Activated CD8-positive, alpha-beta memory T cell treated with anti-CD3 and anti-CD28 coated beads for 36 hours (primary cell): ENCODE data around the gene LRRC8B. TPM values are rescaled to one million over a fixed set of nuclear protein-coding genes. Genes with fewer than 3 reads are reported as not detected.
"Not testable (repeated sequence)": the region's sequence is repeated elsewhere in the genome, so short reads cannot be mapped to it uniquely, and the experiment has no call there.

Experiments used
- CTCF ChIA-PET: fragments of 350-600 bp; sonication (Branson Sonifier 250); formaldehyde crosslinking; loops from one replicate; lab custom pipeline; 2021; ENCODE audit warnings: antibody characterized with exemption; lab: Charles Lee
- POLR2A ChIA-PET: fragments of 350-600 bp; sonication (Branson Sonifier 250); formaldehyde crosslinking; loops from one replicate; lab custom pipeline; 2021; ENCODE audit warnings: antibody characterized with exemption; lab: Charles Lee
- total RNA-seq, 2 experiments: library from RNA; stranded (reverse); gene quantifications; one replicate each; pipeline ENCODE4 v1.2.3, GENCODE V29; 2021

The LRRC8B gene
- total RNA-seq, 2 experiments from 2014 or later = 39.7 to 42.0 TPM

DNA sequence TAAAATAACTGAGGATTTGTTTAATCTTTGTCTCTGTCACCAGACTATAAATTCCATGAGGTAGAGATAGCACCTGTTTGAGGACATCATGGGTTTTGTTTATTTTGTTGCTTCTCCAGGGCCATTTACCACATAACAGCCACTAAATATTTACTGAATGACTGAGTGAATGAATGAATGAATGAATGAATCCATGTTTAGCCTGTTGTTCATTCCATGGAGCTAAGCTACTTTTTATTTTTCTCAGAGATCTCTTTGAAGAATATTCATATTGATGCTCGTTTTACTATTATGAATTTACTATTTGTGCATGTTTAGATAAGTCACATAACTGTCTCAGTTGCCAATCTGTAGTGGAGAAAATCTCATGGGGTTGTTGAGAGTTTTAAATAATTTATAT, 17.7 kb downstream of the LRRC8B start:
- ChIA-PET CTCF (no interaction called here), POLR2A (interaction anchor here (1.2 kb wide), 1 partner anchor 84 kb away, joined by 4 read pairs; no protein-coding TSS in a partner anchor)

DNA sequence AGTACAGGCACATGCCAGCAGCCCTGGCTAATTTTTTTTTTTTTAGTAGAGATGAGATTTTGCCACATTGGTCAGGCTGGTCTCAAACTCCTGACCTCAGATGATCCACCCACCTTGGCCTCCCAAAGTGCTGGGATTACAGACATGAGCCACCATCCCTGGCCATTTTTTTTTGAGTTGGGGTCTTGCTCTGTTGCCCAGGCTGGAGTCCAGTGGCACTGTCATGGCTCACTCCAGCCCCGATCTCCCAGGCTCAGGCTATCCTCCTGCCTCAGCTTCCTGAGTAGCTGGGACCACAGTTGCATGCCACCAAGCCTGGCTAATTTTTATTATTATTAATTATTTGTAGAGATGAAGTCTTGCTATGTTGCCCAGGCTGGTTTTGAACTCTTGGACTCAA, 19.0 kb downstream of the LRRC8B start:
- POLR2A ChIA-PET = not testable (repeated sequence)
- CTCF ChIA-PET = interaction anchor here (1.5 kb wide), 1 partner anchor 81 kb away, joined by 6 read pairs; no protein-coding TSS in a partner anchor

- ChIA-PET POLR2A (interaction anchor here (0.5 to 1.4 kb wide), 6 partner anchors 10 to 217 kb away, joined by 3 to 7 read pairs (median 4); no protein-coding TSS in a partner anchor), CTCF (interaction anchor here (1.0 to 1.7 kb wide), 2 partner anchors 9 to 21 kb away, joined by 3 read pairs; partner anchors contain the start of gene LRRC8B)
These were observed 20.8 kb downstream of the LRRC8B start for GRCh38 chr1:89545264-89546038.

DNA sequence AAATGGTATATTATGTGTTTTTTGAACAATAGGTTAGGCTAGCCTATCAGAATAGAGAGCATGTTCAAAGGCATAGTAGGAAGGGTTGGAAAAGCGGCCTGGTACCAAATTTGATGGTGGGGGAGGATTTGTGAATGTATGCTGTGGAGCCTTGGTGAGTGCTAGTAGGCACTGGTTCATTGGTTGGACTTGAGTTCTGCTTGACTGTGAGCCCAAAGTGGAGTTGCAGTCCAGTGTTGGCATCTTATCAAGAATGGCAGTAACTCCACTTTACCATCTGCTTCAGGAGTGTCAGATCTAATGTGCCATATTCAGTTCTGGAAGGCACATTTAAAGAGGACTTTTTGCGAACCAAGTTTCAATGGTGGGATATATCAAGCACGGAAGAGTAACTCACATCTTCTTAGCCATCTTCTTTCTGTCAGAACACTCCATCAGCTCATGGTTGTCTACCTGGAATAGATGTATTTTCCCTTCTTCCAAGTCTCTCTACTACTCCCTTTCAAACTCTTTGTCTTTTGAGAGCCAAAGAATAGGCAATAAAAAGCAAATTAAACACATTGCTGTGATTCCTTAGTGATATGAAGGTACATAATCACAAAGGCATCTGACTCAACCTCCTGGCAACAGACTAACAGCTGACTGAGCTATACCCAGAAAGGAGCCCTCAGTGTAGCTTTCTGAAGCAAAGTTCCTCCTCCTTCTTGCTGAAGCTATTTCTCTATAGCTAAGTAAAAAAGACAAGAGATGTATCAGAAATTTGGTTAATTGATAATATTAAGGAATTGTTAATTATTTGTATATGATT, 21.7 kb downstream of the LRRC8B start:
- CTCF ChIA-PET = interaction anchor here (0.6 to 1.7 kb wide), 3 partner anchors 9 to 94 kb away, joined by 3 to 4 read pairs (median 3); partner anchors contain the start of gene LRRC8B
- POLR2A ChIA-PET = interaction anchor here (0.5 to 1.4 kb wide), 6 partner anchors 21 to 216 kb away, joined by 3 to 7 read pairs (median 3); no protein-coding TSS in a partner anchor

DNA sequence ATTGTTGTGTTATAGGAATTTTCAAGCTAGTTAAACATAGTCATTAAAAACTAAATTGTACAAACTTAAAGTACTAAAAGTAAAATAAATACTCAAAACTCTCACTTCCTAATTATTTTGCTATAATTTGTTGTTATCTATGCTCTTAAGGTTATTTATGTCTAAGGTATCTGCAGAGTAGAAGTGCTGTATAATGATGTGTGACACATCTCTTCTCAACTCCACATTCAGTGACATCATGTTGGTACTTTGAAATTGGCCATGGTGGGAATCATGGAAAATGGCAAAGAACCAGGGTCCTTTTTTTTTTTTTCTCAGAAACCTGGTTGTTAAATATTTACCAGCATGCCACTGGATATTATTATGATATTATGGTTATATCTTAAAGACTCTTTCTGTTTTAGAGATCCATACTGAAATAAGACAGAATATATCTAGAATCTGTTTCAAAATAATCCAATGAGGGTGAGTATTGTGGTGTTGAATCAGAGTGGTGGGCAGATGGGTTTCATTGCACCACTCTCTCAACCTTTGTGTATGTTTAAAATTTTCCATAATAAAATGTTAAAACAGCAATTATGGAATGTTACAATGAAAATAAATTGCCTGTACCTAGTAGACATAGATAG, 22.4 kb downstream of the LRRC8B start:
- CTCF ChIA-PET = interaction anchor here (0.6 to 1.7 kb wide), 3 partner anchors 10 to 94 kb away, joined by 3 to 4 read pairs (median 3); partner anchors contain the start of gene LRRC8B

GRCh38 chr1:89547563-89548116, 23.0 kb downstream of the LRRC8B start:
- CTCF ChIA-PET = no interaction called here
- POLR2A ChIA-PET = interaction anchor here (1.0 kb wide), 1 partner anchor 23 kb away, joined by 3 read pairs; the partner anchor contains the start of gene LRRC8B

More for the DNA sequence above, 22.4 kb downstream of the LRRC8B start:
- POLR2A ChIA-PET = interaction anchor here (0.5 to 1.4 kb wide), 5 partner anchors 22 to 62 kb away, joined by 3 to 7 read pairs (median 3); partner anchors contain the start of gene LRRC8B

DNA sequence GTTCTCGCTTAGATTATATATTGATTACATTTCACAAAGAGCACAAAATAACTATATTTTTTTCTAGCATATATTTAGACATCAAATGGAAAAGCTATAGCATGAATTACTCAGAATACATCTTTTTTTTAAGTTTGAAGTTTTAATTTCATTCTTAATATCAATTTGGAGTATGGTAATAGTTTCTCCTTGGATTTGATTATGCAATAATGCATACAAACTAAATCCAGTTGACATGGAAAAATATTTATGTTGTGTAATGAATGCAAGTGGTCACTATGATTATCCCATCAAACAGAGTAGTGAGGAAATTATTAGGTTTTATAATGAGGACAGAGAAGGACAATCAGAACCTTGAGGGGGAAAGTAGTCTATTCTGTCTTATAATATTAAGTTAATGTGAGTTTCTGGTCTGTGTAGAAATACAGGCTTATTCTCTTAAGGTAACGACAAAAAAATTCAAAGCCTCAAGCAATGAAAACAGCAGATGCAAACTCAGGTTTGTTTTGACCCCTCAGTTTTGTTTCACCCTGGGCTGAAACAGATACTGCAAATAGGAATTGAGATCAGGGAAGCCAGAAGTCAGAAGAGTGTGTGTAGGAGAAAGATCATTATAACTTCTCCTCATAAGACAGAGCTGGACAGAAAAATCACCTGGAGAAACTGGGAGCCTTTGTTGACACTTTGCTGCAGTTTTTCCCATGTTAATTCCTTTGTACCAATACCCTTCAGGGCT, 23.7 kb downstream of the LRRC8B start:
- CTCF ChIA-PET = no interaction called here
- POLR2A ChIA-PET = interaction anchor here (1.0 kb wide), 1 partner anchor 24 kb away, joined by 3 read pairs; the partner anchor contains the start of gene LRRC8B

- CTCF ChIA-PET = interaction anchor here (1.0 kb wide), 1 partner anchor 67 kb away, joined by 4 read pairs; no protein-coding TSS in a partner anchor
- POLR2A ChIA-PET = no interaction called here
These were observed 26.4 kb downstream of the LRRC8B start for GRCh38 chr1:89550995-89551394.

DNA sequence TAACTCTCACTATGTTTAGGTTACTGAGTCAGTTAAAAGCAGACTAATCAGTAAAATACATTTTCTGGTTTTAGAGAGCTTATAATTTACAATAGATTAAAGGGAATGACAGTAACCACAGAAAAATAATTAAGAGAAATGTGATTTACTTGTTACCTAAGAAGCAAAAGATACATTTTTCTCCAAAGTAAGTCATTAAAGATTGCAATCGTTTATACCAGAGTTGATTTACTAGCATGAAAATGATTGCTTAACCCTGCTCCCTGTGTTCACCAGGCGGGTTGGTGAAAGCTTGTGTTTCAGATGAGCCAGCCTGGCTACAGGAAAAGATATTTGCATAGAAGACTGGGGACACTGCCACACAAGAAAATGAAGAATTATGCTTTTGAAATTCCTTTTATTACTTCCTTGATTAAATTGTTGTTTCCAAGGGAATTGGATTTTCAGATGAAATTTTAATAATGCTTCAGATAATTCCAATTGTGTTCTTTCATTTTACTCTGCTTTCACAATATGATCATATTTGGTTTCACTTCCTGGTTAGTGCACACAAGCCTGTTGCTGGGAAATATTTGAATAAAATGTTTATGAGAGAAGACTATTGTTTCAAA, 27.9 kb downstream of the LRRC8B start:
- POLR2A ChIA-PET = no interaction called here

GRCh38 chr1:89553157-89553556, 28.5 kb downstream of the LRRC8B start:
- ChIA-PET CTCF (no interaction called here), POLR2A (no interaction called here)

More for the DNA sequence above, 27.9 kb downstream of the LRRC8B start:
- CTCF ChIA-PET = no interaction called here

DNA sequence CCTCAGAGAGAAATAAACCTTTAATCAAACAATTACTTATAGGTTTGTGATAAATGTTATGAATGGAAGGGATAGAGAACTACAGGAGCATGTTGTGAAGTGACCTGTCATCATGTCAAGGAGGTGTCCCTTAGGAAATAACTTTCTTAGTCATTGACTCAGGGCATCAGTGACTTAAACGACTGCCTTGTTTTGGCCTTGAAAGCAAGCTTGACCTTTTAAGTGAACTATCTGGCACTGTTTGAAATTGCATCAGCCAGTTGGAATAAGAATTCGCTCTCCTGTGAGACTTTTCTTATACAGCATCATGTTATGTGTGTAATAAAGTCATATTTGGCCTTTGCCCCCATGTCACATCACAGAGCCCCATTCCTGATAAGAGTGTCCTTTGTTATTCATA, 30.9 kb downstream of the LRRC8B start:
- POLR2A ChIA-PET = no interaction called here
- CTCF ChIA-PET = no interaction called here

- CTCF ChIA-PET = interaction anchor here (0.9 kb wide), 1 partner anchor 37 kb away, joined by 3 read pairs; no protein-coding TSS in a partner anchor
- POLR2A ChIA-PET = no interaction called here
These were observed 32.3 kb downstream of the LRRC8B start for GRCh38 chr1:89556726-89557444.

DNA sequence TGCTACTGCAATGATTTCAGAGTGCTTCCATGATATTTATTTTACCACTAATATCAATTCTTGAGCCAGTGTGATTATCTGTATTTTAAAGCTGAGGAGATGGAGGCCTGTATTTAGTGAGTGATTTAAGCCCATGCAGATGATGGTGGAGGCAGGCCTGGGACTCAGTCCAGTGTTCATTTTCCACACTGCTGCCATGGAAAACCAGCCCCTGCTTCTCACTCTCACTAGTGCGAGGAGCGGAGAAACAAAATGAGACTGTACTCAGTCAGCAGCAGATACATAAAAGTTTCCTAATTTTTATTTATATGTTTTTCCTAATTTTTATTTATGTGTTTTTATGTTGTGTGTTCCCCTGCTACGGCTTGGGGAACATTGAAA, 32.8 kb downstream of the LRRC8B start:
- POLR2A ChIA-PET = no interaction called here

DNA sequence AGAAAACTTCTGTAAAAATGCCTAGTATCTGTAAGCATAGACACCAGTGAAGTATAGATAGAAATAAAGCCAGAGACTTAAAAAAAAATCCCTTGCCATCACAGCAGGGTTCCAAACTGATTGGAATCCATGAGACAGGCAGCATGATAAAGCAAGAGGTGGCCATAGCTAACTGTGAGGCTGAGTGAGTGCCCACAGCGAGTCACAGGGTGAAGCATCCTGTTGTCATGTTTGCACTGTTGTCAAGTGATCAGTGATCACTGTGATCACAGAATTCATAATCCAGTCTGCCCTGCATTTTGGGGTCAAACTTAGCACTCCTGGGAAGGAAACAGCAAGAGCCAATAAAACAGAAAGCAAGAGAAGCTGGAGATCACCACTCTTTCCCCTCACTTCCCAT, 33.3 kb downstream of the LRRC8B start:
- CTCF ChIA-PET = interaction anchor here (0.9 to 1.2 kb wide), 2 partner anchors 36 to 52 kb away, joined by 3 read pairs; no protein-coding TSS in a partner anchor
- POLR2A ChIA-PET = no interaction called here

More for the DNA sequence above, 32.8 kb downstream of the LRRC8B start:
- CTCF ChIA-PET = interaction anchor here (0.9 kb wide), 1 partner anchor 36 kb away, joined by 3 read pairs; no protein-coding TSS in a partner anchor

DNA sequence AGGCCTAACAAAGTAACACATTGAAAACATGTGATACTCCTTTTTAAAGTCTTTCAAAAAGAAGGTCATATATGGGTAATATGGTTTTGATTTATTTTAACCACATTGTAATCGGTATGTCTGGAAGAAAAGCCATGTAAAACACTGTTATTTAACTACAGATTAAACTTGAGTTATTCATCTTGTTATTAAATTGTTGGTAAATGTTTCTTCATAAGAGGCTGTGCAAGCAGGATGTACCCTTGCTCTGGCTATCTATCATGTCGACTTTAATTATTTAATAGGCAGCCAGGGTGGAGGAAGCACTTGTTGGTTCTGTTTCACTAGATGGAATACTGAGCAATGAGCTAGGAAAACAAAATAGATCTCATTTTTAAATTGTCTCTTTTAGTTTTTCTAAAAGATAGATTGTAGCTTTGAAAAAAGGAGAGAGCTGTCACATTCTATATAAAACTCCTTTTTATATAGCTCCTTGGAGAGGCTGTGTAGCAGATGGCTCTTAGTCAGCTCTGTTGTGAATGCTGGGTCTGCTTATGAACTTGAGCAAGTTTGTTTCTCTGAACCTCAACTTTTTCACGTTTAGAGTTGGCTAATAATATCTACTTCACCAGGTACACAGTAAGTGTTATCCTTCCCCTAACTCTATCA, 39.5 kb downstream of the LRRC8B start:
- ChIA-PET CTCF (no interaction called here), POLR2A (no interaction called here)

DNA sequence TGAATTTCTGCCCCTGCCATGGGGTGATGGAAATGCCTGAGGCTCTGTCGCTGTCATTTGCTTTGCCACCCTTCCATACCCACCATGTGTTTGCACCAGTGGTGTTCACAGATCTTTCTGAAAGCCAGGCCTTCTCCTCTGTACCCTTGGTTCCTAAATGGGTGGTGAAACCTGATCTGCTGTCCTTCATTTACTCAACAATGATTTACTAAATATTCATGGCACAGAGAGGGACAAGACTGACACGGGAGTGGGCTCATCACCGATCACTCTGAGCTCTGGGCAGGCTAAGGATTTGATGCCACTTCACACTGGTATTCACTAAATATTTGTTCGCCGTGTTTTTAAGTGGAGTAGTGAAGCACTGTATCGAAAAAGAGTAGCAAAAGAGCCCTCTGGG, 40.9 kb downstream of the LRRC8B start:
- CTCF ChIA-PET = no interaction called here
- POLR2A ChIA-PET = no interaction called here
